Fibroblast of lung (primary cell): ENCODE results near the gene ARHGEF4.

ENCODE experiments used
- CTCF ChIP-seq, 2 donors: IDR thresholded peaks in 1 of 2; conservative IDR thresholded peaks in 1 of 2; 1 replicate in 1 of 2; 2 replicates in 1 of 2; pipeline ENCODE4 v1.5.1; 2011 to 2012; ENCODE audit warnings: low read length in 2 of 2, control low read depth in 1 of 2, inconsistent platforms in 1 of 2, low read depth in 1 of 2, mild to moderate bottlenecking in 1 of 2
- EZH2 ChIP-seq: IDR thresholded peaks from 2 replicates; pipeline ENCODE4 v1.5.1; 2012; ENCODE audit warnings: low read length, control low read depth, mild to moderate bottlenecking; ENCODE audit errors: missing control alignments

DNA sequence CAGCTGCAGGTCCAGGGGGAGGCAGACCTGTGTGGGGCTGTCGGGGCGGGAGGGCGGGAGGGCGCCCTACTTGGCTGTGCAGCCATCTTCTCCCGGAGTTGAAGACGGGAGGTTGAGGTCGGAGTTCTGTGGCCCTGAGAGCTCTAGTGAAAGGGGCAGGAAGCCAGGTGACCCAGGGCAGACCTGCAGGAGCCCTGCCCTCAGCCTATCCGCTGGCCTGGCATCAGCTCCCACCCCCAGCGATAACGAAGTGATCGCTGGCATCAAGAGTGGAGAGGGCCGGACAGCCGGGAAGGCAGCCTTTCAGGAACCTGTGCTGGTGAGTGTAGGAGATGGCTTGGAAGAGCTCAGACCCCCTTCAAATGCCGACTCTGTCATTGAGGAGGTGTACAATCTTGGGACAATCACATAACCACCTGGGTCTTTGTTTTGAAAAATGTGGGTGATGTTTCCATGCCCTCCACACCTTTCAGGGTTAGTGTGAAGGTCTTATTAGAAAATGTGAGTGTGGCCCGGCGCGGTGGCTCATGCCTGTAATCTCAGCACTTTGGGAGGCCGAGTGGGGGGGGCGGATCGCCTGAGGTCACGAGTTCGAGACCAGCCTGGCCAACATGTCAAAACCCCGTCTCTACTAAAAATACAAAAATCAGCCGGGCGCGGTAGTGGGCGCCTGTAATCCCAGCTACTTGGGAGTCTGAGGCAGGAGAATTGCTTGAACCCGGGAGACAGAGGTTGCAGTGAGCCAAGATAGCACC lies 1.3 kb downstream of the ARHGEF4 start:
- TF ChIP-seq CTCF (conservative IDR thresholded peaks at IDR 0.05 in 1 of 2, IDR thresholded peaks at IDR 0.05 in 1 of 2; ENCODE audit: low read depth in 1 of 2, low read length in 2 of 2) (no peak), EZH2 (no peak)
